Activated naive CD8-positive, alpha-beta T cell treated with anti-CD3 and anti-CD28 coated beads, Interleukin-2, amount 10 ng/mL, durations not matched to agents 7 days and 5 days (primary cell): Measurements from ENCODE around the gene SYT11. TPM values are rescaled to one million over a fixed set of nuclear protein-coding genes. Genes with fewer than 3 reads are reported as not detected.

Experiments used
- total RNA-seq, 2 experiments: library from RNA; stranded (reverse); gene quantifications; one replicate each; pipeline ENCODE4 v1.2.3, GENCODE V29; 2021

SYT11 gene
- total RNA-seq, 2 experiments from 2014 or later = 13.6 to 15.1 TPM

Other genes with a start within 250 kb of the SYT11 start
- 10 to 100 TPM; 69.0 to 74.5 TPM for gene MSTO1, start 249.3 kb upstream of the SYT11 start, total RNA-seq
- gene YY1AP1, start 170.8 kb upstream of the SYT11 start, total RNA-seq = 10 to 100 TPM; 82.1 to 93.4 TPM
- 100 to 1,000 TPM; 119 to 128 TPM for gene DAP3, start 170.5 kb upstream of the SYT11 start, total RNA-seq
- gene GON4L, start 2.4 kb upstream of the SYT11 start, total RNA-seq = 10 to 100 TPM; 92.4 to 94.4 TPM
- 10 to 100 TPM; 31.3 to 32.8 TPM for gene RIT1, start 51.8 kb downstream of the SYT11 start, total RNA-seq
- 10 to 100 TPM; 91.6 to 94.5 TPM for gene KHDC4, start 74.8 kb downstream of the SYT11 start, total RNA-seq
- under 1 TPM in 1 of 2 experiments, not detected in 1; 0.26 TPM for gene RXFP4, start 82.1 kb downstream of the SYT11 start, total RNA-seq
- 100 to 1,000 TPM; 151 to 155 TPM for gene ARHGEF2, start 119.0 kb downstream of the SYT11 start, total RNA-seq
- gene SSR2, start 161.4 kb downstream of the SYT11 start, total RNA-seq = 100 to 1,000 TPM; 204 to 205 TPM
- gene UBQLN4, start 194.2 kb downstream of the SYT11 start, total RNA-seq = 10 to 100 TPM; 31.9 to 37.9 TPM
- 10 to 100 TPM; 50.9 to 52.6 TPM for gene LAMTOR2, start 195.2 kb downstream of the SYT11 start, total RNA-seq
- under 1 TPM; 0.86 to 0.91 TPM for gene RAB25, start 201.6 kb downstream of the SYT11 start, total RNA-seq
- gene MEX3A, start 222.9 kb downstream of the SYT11 start, total RNA-seq = under 1 TPM; 0.09 to 0.11 TPM